HCT116 (cell line): ENCODE data around the gene ECE1. TPM values are rescaled to one million over a fixed set of nuclear protein-coding genes. Genes with fewer than 3 reads are reported as not detected.

Experiments
- ATAC-seq: fragments of 200-7000 bp; cut with Tn5 transposase; 2 replicates; pipeline ENCODE4 v1.9.1; 2020; ENCODE audit warnings: mild to moderate bottlenecking, moderate library complexity
- BruUV-seq: library from RNA; stranded (reverse); fragments of 400-500 nt; replicated peaks from 2 replicates; lab custom pipeline; 2021; lab: Mats Ljungman, UMichigan
- CTCF ChIA-PET: fragments of 300-600 bp; sonication (Branson Sonifier 250); formaldehyde crosslinking; loops from one replicate; lab custom pipeline; 2021; ENCODE audit warnings: antibody characterized with exemption; lab: Charles Lee
- POLR2A ChIA-PET: fragments of 300-600, 350-600 bp; sonication (Branson Sonifier 250); formaldehyde crosslinking; loops from one replicate; lab custom pipeline; 2021; ENCODE audit warnings: antibody characterized with exemption; lab: Charles Lee
- RAD21 ChIA-PET, 2 experiments: fragments of 300-600 bp; sonication (Branson Sonifier 250); formaldehyde crosslinking; loops; one replicate each; lab custom pipeline; 2023; ENCODE audit warnings: low total read pairs in 2 of 2; ENCODE audit not compliant: uncharacterized antibody in 2 of 2, unreplicated experiment in 2 of 2, low non-redundant PET in 1 of 2; lab: Charles Lee
- DNase-seq: peaks from one replicate; pipeline ENCODE4 v3.0.0-alpha.2; 2010; ENCODE audit warnings: low read depth, low spot score
- H2AFZ ChIP-seq: fragments of 200-600 bp; shearing (Covaris generic), sonication (generic); 2 replicates; pipeline ENCODE4 v1.6.1; 2017; ENCODE audit warnings: low read depth, mixed run types, mixed read lengths, antibody characterized with exemption, low read length; ENCODE audit not compliant: poor library complexity, severe bottlenecking
- H3K27ac ChIP-seq: 2 replicates; pipeline ENCODE4 v1.5.1; 2012; ENCODE audit warnings: low read depth, low read length
- H3K27me3 ChIP-seq: fragments of 200-600 bp; sonication (generic); 2 replicates; pipeline ENCODE4 v1.6.1; 2016; ENCODE audit warnings: mixed run types, low read length, mixed read lengths; ENCODE audit not compliant: insufficient read depth
- H3K36me3 ChIP-seq, 2 experiments: fragments of 200-500 bp in 1 of 2; fragments of 200-600 bp in 1 of 2; sonication (Bioruptor generic) in 1 of 2; sonication (generic) in 1 of 2; 2 replicates each; pipeline versions ENCODE4 v1.5.1 to v1.6.1; 2014 to 2016; ENCODE audit warnings: low read length in 2 of 2, inconsistent platforms in 1 of 2, mixed read lengths in 1 of 2, mixed run types in 1 of 2; ENCODE audit not compliant: insufficient read depth in 2 of 2, control insufficient read depth in 1 of 2
- H3K4me1 ChIP-seq, 2 experiments: fragments of 200-600 bp in 1 of 2; sonication (generic) in 1 of 2; 2 replicates each; pipeline versions ENCODE4 v1.5.1 to v1.6.1; 2012 to 2017; ENCODE audit warnings: low read length in 2 of 2, inconsistent platforms in 1 of 2, mild to moderate bottlenecking in 1 of 2, mixed read lengths in 1 of 2, mixed run types in 1 of 2, moderate library complexity in 1 of 2; ENCODE audit not compliant: insufficient read depth in 2 of 2, control insufficient read depth in 1 of 2
- H3K4me2 ChIP-seq: fragments of 200-600 bp; sonication (generic); 2 replicates; pipeline ENCODE4 v1.6.1; 2017; ENCODE audit warnings: mixed run types, low read length, mixed read lengths
- H3K4me3 ChIP-seq, 2 experiments: fragments of 200-600 bp in 1 of 2; sonication (generic) in 1 of 2; replicated peaks in 1 of 2; 2 replicates each; pipeline ENCODE4 v1.5.1; 2011 to 2016; ENCODE audit warnings: low read length in 2 of 2, control low read depth in 1 of 2, low read depth in 1 of 2, mild to moderate bottlenecking in 1 of 2, mixed read lengths in 1 of 2, mixed run types in 1 of 2
- H3K79me2 ChIP-seq: fragments of 200-600 bp; sonication (generic); 2 replicates; pipeline ENCODE4 v1.6.1; 2017; ENCODE audit warnings: mild to moderate bottlenecking, mixed run types, low read length, moderate library complexity, mixed read lengths; ENCODE audit not compliant: insufficient read depth
- H3K9ac ChIP-seq: fragments of 200-600 bp; sonication (generic); 2 replicates; pipeline ENCODE4 v1.6.1; 2016; ENCODE audit warnings: low read length, mixed read lengths
- H3K9me2 ChIP-seq: fragments of 200-600 bp; sonication (generic), shearing (Covaris generic); 2 replicates; pipeline ENCODE4 v1.6.1; 2017; ENCODE audit warnings: mixed run types, mild to moderate bottlenecking, moderate library complexity; ENCODE audit not compliant: insufficient read depth
- H3K9me3 ChIP-seq, 2 experiments: fragments of 200-500 bp in 1 of 2; fragments of 200-600 bp in 1 of 2; sonication (Bioruptor generic) in 1 of 2; sonication (generic) in 1 of 2; 2 replicates each; pipeline ENCODE4 v1.6.1; 2014 to 2017; ENCODE audit warnings: low read length in 2 of 2, mixed read lengths in 2 of 2, inconsistent platforms in 1 of 2, low read depth in 1 of 2, mild to moderate bottlenecking in 1 of 2, mixed run types in 1 of 2, moderate library complexity in 1 of 2; ENCODE audit not compliant: control insufficient read depth in 1 of 2, insufficient read depth in 1 of 2
- H4K20me1 ChIP-seq: fragments of 200-600 bp; sonication (generic), shearing (Covaris generic); 2 replicates; pipeline ENCODE4 v1.6.1; 2017; ENCODE audit warnings: mixed run types, mild to moderate bottlenecking, moderate library complexity; ENCODE audit not compliant: insufficient read depth
- CBX3 ChIP-seq: IDR thresholded peaks from 2 replicates; pipeline ENCODE4 v1.6.1; 2012; ENCODE audit warnings: low read depth
- CEBPB ChIP-seq: IDR thresholded peaks from 2 replicates; pipeline ENCODE4 v1.6.1; 2012; ENCODE audit warnings: low read depth
- EGR1 ChIP-seq: IDR thresholded peaks from 2 replicates; pipeline ENCODE4 v1.6.1; 2012; ENCODE audit warnings: low read depth
- ELF1 ChIP-seq: IDR thresholded peaks from 2 replicates; pipeline ENCODE4 v1.6.1; 2012; ENCODE audit warnings: low read depth, borderline replicate concordance
- EZH2 ChIP-seq: fragments of 200-600 bp; sonication (generic); IDR thresholded peaks from 2 replicates; pipeline ENCODE4 v1.6.1; 2017; ENCODE audit warnings: antibody characterized with exemption, mixed run types
- FOSL1 ChIP-seq: IDR thresholded peaks from 2 replicates; pipeline ENCODE4 v1.6.1; 2012; ENCODE audit warnings: low read depth
- JUND ChIP-seq: IDR thresholded peaks from 2 replicates; pipeline ENCODE4 v1.6.1; 2012
- MAX ChIP-seq: IDR thresholded peaks from 2 replicates; pipeline ENCODE4 v1.6.1; 2012
- POLR2AphosphoS5 ChIP-seq: IDR thresholded peaks from 2 replicates; pipeline ENCODE4 v1.6.1; 2011; ENCODE audit warnings: mild to moderate bottlenecking, low read depth, low read length, moderate library complexity
- RAD21 ChIP-seq: IDR thresholded peaks from 2 replicates; pipeline ENCODE4 v1.6.1; 2012; ENCODE audit warnings: low read depth, mild to moderate bottlenecking
- TCF7L2 ChIP-seq: IDR thresholded peaks from 2 replicates; pipeline ENCODE4 v1.7.0; 2011; ENCODE audit warnings: borderline replicate concordance, inconsistent platforms; ENCODE audit not compliant: insufficient read depth, insufficient read length; ENCODE audit errors: extremely low read depth
- ZBTB33 ChIP-seq: IDR thresholded peaks from 2 replicates; pipeline ENCODE4 v1.6.1; 2011; ENCODE audit warnings: mild to moderate bottlenecking, low read length, moderate library complexity; ENCODE audit not compliant: insufficient replicate concordance; ENCODE audit errors: extremely low read depth
- ZFX ChIP-seq: fragments of 450-650 bp; IDR thresholded peaks from 2 replicates; pipeline ENCODE4 v1.6.1; 2017
- intact Hi-C: fragments of 100-400 bp; cut with micrococcal nuclease; formaldehyde crosslinking; loops from 2 replicates; pipeline ENCODE4 v1.10.0; 2022
- total RNA-seq: library from RNA; stranded (reverse); gene quantifications from one replicate; pipeline ENCODE4 v1.2.1, GENCODE V29; 2021; ENCODE audit not compliant: unreplicated experiment

The ECE1 gene
- total RNA-seq, 1 experiment from 2014 or later, result 66.8 TPM

DNA sequence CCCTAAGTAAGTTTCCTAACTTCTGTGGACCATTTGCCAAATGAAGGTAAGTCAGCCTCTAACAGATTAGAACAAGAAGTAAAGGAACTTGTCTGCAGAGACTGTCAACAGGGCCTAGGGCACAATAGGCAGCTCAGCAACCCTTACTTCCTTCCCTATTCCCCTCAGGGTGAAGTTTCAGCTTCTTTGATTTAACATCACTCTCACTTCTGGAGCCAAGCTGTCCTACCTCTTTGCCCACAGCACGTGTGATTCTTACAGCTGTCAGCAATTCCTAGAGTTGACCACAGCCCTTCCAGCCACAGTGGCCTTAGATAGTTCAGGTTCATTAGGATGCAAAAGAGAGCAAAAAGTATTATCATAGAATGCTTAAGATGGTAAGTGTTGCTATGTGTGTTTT, 106.0 kb downstream of the ECE1 start:
- Histone ChIP-seq H4K20me1 (no peaks in the 10 kb centered on the region), H3K9me2 (no peaks in the 10 kb centered on the region), H3K79me2 (no peaks in the 10 kb centered on the region), H3K4me1 (no peaks in the 10 kb centered on the region), H2AFZ (no peak overlapping the region), H3K9ac (no peak overlapping the region), H3K27me3 (no peaks in the 10 kb centered on the region), H3K4me3 (no peak overlapping the region), H3K27ac (no peak overlapping the region), H3K9me3 (no peaks in the 10 kb centered on the region), H3K4me2 (no peak overlapping the region), H3K36me3 (no peaks in the 10 kb centered on the region)
- RAD21 ChIA-PET, result no interaction called here
- no TSS peak for BruUV-seq
- POLR2A ChIA-PET, result no interaction called here
- ATAC-seq (no peak), DNase-seq (no peak)
- TF ChIP-seq TCF7L2 (no peak), FOSL1 (no peak), MAX (no peak), EZH2 (no peak), RAD21 (no peak), CEBPB (no peak), EGR1 (no peak), JUND (no peak), ZFX (no peak), CBX3 (no peak), ZBTB33 (no peak), POLR2AphosphoS5 (no peak), ELF1 (no peak)
- CTCF ChIA-PET, result no interaction called here
- intact Hi-C loops, result no loop called here
